HG02678 (cell line): ENCODE results near the gene ARHGAP5.

Experiments used
- ATAC-seq: cut with Tn5 transposase; IDR thresholded peaks from one replicate; pipeline ENCODE4 v1.9.1; 2021; ENCODE audit warnings: mild to moderate bottlenecking, moderate library complexity; ENCODE audit not compliant: unreplicated experiment

ARHGAP5 gene, protein sequence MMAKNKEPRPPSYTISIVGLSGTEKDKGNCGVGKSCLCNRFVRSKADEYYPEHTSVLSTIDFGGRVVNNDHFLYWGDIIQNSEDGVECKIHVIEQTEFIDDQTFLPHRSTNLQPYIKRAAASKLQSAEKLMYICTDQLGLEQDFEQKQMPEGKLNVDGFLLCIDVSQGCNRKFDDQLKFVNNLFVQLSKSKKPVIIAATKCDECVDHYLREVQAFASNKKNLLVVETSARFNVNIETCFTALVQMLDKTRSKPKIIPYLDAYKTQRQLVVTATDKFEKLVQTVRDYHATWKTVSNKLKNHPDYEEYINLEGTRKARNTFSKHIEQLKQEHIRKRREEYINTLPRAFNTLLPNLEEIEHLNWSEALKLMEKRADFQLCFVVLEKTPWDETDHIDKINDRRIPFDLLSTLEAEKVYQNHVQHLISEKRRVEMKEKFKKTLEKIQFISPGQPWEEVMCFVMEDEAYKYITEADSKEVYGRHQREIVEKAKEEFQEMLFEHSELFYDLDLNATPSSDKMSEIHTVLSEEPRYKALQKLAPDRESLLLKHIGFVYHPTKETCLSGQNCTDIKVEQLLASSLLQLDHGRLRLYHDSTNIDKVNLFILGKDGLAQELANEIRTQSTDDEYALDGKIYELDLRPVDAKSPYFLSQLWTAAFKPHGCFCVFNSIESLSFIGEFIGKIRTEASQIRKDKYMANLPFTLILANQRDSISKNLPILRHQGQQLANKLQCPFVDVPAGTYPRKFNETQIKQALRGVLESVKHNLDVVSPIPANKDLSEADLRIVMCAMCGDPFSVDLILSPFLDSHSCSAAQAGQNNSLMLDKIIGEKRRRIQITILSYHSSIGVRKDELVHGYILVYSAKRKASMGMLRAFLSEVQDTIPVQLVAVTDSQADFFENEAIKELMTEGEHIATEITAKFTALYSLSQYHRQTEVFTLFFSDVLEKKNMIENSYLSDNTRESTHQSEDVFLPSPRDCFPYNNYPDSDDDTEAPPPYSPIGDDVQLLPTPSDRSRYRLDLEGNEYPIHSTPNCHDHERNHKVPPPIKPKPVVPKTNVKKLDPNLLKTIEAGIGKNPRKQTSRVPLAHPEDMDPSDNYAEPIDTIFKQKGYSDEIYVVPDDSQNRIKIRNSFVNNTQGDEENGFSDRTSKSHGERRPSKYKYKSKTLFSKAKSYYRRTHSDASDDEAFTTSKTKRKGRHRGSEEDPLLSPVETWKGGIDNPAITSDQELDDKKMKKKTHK (N-terminal part only)

GRCh38 chr14:32077081-32078022 lies at the start of gene ARHGAP5:
TSS of gene ARHGAP5 (plus strand) at chr14:32077304. CDS start at chr14:32090670, 13,366 bp downstream.
- peak; percentile 42 for ATAC-seq

DNA sequence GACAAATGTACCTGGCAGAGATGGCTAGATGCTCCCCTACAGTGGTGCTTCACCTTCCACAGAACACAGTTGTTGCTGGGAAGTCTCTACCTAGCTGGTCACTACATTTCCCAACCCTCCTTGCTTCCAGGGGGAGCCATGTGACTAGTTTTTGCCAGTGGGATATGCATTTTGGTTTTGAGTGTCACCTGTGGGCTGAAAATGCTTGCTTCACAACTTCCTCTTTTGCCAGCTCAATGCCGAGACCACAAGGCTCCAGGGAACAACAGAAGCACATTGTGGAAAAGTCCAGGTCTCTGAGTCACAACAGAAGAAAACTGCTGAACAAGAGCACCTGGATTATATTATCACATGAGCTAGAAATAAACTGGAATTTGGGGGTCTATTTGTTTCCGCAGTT lies 48.5 kb upstream of the ARHGAP5 start:
- no peak for ATAC-seq

DNA sequence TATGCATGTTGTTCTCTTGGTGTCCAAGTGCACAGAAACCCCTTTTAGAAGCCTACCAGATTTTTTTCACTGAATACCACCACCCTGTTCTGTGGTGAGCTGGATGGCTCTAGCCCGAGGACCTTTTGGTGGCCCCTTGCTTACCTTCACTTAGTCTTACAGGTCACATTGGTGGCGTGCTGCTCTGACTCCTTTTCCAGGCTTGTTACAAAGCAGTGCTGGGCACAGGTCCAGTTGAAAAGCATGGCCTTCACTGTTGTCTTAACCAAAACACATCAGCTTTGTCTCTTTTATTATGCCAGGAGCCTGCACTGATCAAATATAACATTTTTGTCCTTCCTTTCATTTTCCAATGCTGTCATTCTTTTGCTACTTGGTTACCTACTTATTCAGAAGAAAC lies 43.6 kb upstream of the ARHGAP5 start:
- ATAC-seq: no peak

GRCh38 chr14:32038876-32039275 lies 38.2 kb upstream of the ARHGAP5 start:
- no peak for ATAC-seq

GRCh38 chr14:32039401-32040030 lies 37.6 kb upstream of the ARHGAP5 start:
- no peak for ATAC-seq

DNA sequence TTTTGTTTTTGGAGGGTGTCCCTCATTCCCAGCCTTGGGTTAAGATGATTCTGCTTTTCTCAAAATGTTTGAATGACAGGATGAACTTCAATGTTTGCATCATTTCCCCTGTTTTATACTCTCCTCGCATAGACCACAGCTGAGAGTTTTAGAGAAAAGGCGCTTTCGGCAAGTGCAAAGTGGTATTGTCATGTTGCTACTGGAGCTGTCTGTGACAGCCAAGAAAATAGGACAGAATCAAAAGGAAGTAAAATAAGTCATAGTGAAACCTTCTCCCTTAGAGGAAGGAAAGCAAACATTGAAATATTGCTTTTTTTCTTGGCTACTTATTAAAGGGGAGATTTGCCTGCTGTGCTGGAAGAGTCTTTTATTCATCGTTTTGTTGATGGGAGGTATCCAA lies 33.5 kb upstream of the ARHGAP5 start:
- no peak for ATAC-seq

DNA sequence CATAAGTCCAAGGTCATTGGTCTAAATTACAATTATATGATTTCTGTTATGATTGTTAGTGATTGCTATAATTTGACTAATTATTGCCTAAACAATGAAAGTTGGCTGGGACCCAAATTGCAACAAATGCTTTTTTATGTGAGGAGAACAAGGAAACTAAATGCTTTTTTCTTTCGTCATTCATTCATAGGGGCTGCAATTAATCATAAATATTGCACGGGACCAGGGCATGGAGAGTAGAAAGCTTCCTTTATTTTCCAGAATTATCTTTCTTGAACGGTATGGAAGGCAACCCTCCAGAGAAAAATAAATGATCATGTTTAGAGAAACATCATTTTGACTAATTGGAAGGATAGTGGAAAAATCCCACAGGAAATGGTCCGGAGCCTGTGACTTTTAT lies 32.6 kb upstream of the ARHGAP5 start:
- no peak for ATAC-seq

DNA sequence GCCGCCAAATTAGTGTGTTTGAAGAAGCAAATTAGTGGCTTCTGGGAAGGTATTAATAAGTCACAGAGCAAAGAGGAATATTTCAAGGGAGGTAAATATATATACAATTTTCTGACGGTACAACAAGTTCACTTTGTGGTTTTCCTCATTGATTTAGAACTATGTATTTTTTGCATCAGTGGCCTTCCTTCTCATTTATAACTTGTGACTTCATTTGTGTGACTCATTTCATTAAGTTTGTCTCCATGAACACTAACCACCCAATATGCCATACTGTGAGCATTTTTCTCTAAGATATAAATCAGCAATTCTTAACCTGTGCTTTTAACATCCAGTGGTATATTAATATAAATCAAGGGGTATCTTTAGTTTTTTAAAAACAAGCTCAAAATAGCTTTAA lies 29.3 kb upstream of the ARHGAP5 start:
- ATAC-seq: no peak

- no peak for ATAC-seq
Observed at GRCh38 chr14:32049361-32050088, 27.6 kb upstream of the ARHGAP5 start.

DNA sequence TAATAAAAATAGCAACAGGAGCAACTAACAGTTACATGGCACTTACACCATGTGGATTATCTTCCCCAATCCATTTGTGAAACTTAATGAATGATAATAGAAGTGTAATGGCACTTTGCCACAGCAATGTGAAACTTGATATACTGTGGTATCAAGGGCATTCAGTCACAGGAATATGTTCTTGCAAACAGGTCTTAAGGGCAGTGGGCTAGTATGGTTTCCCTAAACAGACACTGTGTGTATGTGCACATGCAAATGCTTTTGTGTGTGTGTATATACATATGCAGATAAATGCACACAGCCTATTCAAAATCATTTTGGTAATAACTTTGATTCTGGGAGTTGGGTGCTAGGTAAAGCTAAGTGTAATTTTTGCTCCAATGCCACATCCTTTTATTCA lies 26.2 kb upstream of the ARHGAP5 start:
- no peak for ATAC-seq

DNA sequence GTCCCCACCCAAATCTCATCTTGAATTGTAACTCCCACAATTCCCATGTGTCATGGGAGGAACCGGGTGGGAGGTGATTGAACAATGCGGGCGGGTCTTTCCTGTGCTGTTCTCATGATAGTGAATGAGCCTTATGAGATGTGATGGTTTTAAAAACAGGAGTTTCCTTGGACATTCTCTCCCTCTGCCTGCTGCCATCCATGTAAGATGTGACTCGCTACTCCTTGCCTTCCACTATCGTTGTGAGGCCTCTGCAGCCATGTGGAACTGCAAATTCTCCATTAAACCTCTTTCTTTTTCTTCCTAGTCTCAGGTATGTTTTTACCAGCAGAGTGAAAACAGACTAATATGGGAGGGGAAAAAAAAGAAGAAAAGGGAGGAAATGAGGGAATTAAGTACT lies 22.6 kb upstream of the ARHGAP5 start:
- ATAC-seq: no peak

GRCh38 chr14:32055175-32055574 lies 21.9 kb upstream of the ARHGAP5 start:
- ATAC-seq: no peak

DNA sequence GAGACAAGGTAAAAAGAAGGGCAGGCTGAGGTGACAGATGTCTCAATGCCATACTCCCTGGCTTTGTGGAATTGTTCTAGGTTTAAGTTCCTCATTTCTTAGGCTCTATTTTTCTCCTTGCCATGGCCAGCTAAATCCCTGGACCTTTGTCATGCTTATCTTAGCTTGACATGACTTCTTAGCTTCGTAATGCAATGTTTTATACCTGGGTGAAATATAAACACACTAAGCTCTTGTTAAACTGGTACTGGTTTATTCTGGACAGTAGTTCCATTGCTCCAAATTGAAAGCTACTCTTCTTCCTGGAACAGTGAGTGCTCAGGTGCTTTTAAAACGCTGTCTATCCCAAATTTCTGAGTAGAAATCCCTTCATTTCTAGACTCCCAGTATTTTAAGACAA lies 17.4 kb upstream of the ARHGAP5 start:
- no peak for ATAC-seq

- ATAC-seq: no peak
Observed at GRCh38 chr14:32064931-32065330, 12.2 kb upstream of the ARHGAP5 start.

- ATAC-seq: no peak
Observed at GRCh38 chr14:32068708-32069107, 8.4 kb upstream of the ARHGAP5 start.

DNA sequence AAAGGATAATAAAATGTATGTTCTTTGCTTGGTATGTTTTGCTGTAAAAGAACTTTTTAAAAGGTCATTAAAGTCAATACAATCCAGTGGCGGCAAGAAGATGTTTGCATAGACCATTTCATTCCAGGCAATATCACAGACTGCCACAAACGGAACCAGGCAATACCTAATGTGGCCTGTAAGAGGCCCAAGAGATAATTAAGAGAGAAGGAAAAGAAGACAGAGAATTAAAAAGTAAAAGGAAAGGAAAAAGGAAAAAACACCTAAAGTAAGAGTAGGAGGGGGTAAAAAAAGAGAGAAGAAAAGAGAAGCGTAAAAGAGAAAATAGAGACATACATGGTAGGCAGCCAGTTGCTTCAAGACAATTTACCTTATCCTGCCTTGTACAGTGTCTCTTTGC lies 6.8 kb upstream of the ARHGAP5 start:
- no peak for ATAC-seq

- no peak for ATAC-seq
Observed at GRCh38 chr14:32072676-32073075, 4.4 kb upstream of the ARHGAP5 start.

DNA sequence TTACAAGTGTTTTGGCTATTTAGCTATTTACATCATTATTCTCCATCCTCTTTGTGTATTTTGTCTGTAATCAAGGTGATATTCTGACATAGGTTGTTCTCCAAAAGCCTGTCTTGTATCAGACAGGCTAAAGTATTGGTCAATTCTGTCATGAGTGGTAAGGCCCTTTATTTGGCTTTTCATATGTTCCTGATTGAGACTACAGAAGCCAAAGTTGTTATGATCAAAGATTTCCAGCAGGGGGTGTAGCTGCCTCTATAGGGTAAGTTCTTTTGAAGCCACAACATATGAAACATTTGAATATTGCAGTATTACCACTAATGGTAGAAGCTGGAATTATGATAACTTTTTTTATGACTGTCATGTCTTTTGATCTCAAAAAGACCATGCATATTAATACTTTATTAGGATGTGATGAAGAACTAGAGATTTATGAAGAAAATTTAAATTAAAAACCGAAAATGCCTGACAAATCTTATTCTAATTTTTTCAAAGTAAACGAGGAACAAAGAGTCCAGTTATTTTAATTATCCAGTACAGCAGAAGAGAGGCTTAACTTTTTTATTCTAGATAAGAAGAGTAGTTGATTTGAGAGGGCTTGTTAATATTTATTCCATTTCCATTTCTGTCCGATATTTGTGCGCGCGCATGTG lies 3.4 kb upstream of the ARHGAP5 start:
- ATAC-seq: no peak
